ENCODE measurements around the gene KCNK5.

GRCh38 chr6:39207416-39208222 is 21.7 kb downstream of the KCNK5 start:
- TF ChIP-seq POLR2AphosphoS5 (IDR thresholded peaks at IDR 0.05; ENCODE audit: borderline replicate concordance, low read depth, low read length), result no peak
- no peak for TF ChIP-seq EZH2 (IDR thresholded peaks at IDR 0.05)
- TF ChIP-seq FOXP2 (optimal IDR thresholded peaks at IDR 0.05; ENCODE audit: control extremely low read depth, extremely low read length, insufficient read depth), result no peak
